Ovary (tissue), 9 donors: Measurements from ENCODE around the gene ROGDI. TPM values are rescaled to one million over a fixed set of nuclear protein-coding genes. Genes with fewer than 3 reads are reported as not detected.

Source experiments
- DNase-seq, 5 donors: peaks; one replicate each; pipeline ENCODE4 v3.0.0-alpha.2; 2019 to 2020
- H3K27ac ChIP-seq, 2 donors: fragments of 200-600 bp; one replicate each; pipeline versions ENCODE4 v1.5.1 to v1.8.0; 2019 to 2022
- H3K27me3 ChIP-seq: fragments of 200-600 bp; one replicate; pipeline ENCODE4 v1.8.0; 2022
- H3K36me3 ChIP-seq: fragments of 200-600 bp; sonication (generic); one replicate; pipeline ENCODE4 v1.5.1; 2019
- H3K4me1 ChIP-seq: one replicate; pipeline ENCODE4 v1.8.1; 2013; ENCODE audit warnings: mild to moderate bottlenecking, moderate library complexity; ENCODE audit not compliant: insufficient read depth
- H3K4me3 ChIP-seq: fragments of 200-600 bp; sonication (generic); one replicate; pipeline ENCODE4 v1.5.1; 2017
- H3K9me3 ChIP-seq, 2 donors: fragments of 200-600 bp in 1 of 2; sonication (generic) in 1 of 2; one replicate each; pipeline versions ENCODE4 v1.5.1 to v1.8.1; 2013 to 2019; ENCODE audit warnings: mild to moderate bottlenecking in 1 of 2, moderate library complexity in 1 of 2
- CTCF ChIP-seq, 3 donors: fragments of 450-650 bp in 2 of 3; fragments of 200-600 bp in 1 of 3; IDR thresholded peaks; one replicate each; pipeline versions ENCODE4 v1.5.1 to v1.8.0; 2016 to 2022; ENCODE audit warnings: antibody characterized with exemption in 3 of 3, mild to moderate bottlenecking in 1 of 3
- EP300 ChIP-seq: sonication (generic); formaldehyde crosslinking; IDR thresholded peaks from one replicate; pipeline ENCODE4 v1.6.1; 2017; ENCODE audit warnings: antibody characterized with exemption
- POLR2A ChIP-seq: fragments of 450-650 bp; IDR thresholded peaks from one replicate; pipeline ENCODE4 v1.6.1; 2017; ENCODE audit warnings: antibody characterized with exemption, mild to moderate bottlenecking, moderate library complexity
- WGBS, 3 donors: extraction: QIAGEN DNeasy Blood & Tissue Kit in 1 of 3; methylation state at CpG; one replicate each; pipeline versions ENCODE4 v1.1.5 to v1.1.7; 2013 to 2017; 5-methylcytosine and 5-hydroxymethylcytosine counted together
- intact Hi-C, 4 donors: fragments of 100-400 bp; cut with DNase I; formaldehyde crosslinking; loops; one replicate each; pipeline versions ENCODE4 v1.11.0 to v1.15.1; 2022 to 2023
- polyA plus RNA-seq, 2 donors: library from polyadenylated mRNA; stranded (reverse); fragments of 200-250 nt in 1 of 2; fragments of 350-450 nt in 1 of 2; fragmentation: Illumina TruSeq in 1 of 2; extraction: RNeasy Lipid Tissue Mini Kit (QIAGEN cat#74804) in 1 of 2; gene quantifications; one replicate each; pipeline ENCODE4 v1.2.3, GENCODE V29; 2013 to 2014
- total RNA-seq, 7 donors: library from RNA; depleted of rRNA in 2 of 7; stranded (reverse); fragments of >200 nt in 2 of 7; fragmentation: NEBNext Ultra II Directional in 3 of 7; extraction: Animal tissue kit (Norgen Biotek cat#: 25700) in 3 of 7; gene quantifications; one replicate each; pipeline versions ENCODE4 v1.1.0 to v1.2.4, GENCODE V29; 2016 to 2023
- donor health status: DM: no; HTN: no; CAD: no; lungs with moderate emphysema.
- donor health status: DM: no; HTN: no; CAD: no.
- donor health status: Bipolar disorder and iron deficiency.
- donor health status: DM: yes; HTN: yes; CAD: no.
- donor health status: DM: no; HTN: no; CAD: no.
- donor health status: DM: yes; HTN: yes; CAD: no.

Gene ROGDI
- total and polyA plus RNA-seq, 9 donors, result 6.0 to 31.9 (median 22.3) TPM

- no peak overlapping the region for H3K27ac ChIP-seq
- no peaks in the 10 kb centered on the region for H3K9me3 ChIP-seq
- no peaks in the 10 kb centered on the region for H3K27me3 ChIP-seq
- intact Hi-C loops, result no loop called here
- TF ChIP-seq EP300 (no peak), POLR2A (no peak), CTCF (IDR thresholded peaks at IDR 0.05) (no peak)
- WGBS, 3 donors, result 83 to 89% (median 88%) methylated on average over 5 of the region's 5 CpGs
- no peaks in the 10 kb centered on the region for H3K4me1 ChIP-seq
- H3K36me3 ChIP-seq, result no peaks in the 10 kb centered on the region
- no peak overlapping the region for H3K4me3 ChIP-seq
- DNase-seq, result no peak
Observed at GRCh38 chr16:4778050-4778392, 24.4 kb downstream of the ROGDI start.

- Histone ChIP-seq H3K36me3 (no peaks in the 10 kb centered on the region), H3K27me3 (no peaks in the 10 kb centered on the region), H3K27ac (no peak overlapping the region), H3K9me3 (no peaks in the 10 kb centered on the region), H3K4me3 (no peak overlapping the region), H3K4me1 (no peaks in the 10 kb centered on the region)
- whole genome bisulfite sequencing, 3 donors, result 78 to 82% (median 78%) methylated on average over 16 to 17 of the region's 17 CpGs
- intact Hi-C loops, result no loop called here
- no peak for DNase-seq
- TF ChIP-seq POLR2A, result no peak
Observed at GRCh38 chr16:4777339-4778049, 24.9 kb downstream of the ROGDI start.

GRCh38 chr16:4776141-4776705 is 26.2 kb downstream of the ROGDI start:
- intact Hi-C loops, result no loop called here
- Histone ChIP-seq H3K4me3 (no peak overlapping the region), H3K27ac (no peak overlapping the region), H3K36me3 (no peaks in the 10 kb centered on the region), H3K9me3 (no peaks in the 10 kb centered on the region), H3K4me1 (no peaks in the 10 kb centered on the region), H3K27me3 (no peaks in the 10 kb centered on the region)
- TF ChIP-seq EP300 (no peak), POLR2A (no peak), CTCF (IDR thresholded peaks at IDR 0.05) (no peak)
- no peak for DNase-seq
- WGBS, 3 donors, result 84 to 89% (median 87%) methylated on average over 2 of the region's 2 CpGs

GRCh38 chr16:4775005-4775404 is 27.4 kb downstream of the ROGDI start:
- WGBS, 3 donors, result 79 to 87% (median 84%) methylated on average over 6 to 13 of the region's 13 CpGs
- Histone ChIP-seq H3K4me3 (no peak overlapping the region), H3K27ac (no peak overlapping the region), H3K36me3 (no peaks in the 10 kb centered on the region), H3K4me1 (no peaks in the 10 kb centered on the region), H3K27me3 (no peaks in the 10 kb centered on the region), H3K9me3 (no peaks in the 10 kb centered on the region)
- intact Hi-C loops, result no loop called here
- DNase-seq, result no peak
- TF ChIP-seq EP300, result no peak
- TF ChIP-seq POLR2A, result no peak
- TF ChIP-seq CTCF (IDR thresholded peaks at IDR 0.05), result no peak

- WGBS, 3 donors, result 74 to 81% (median 79%) methylated on average over 5 of the region's 5 CpGs
- intact Hi-C loops, result no loop called here
Observed at GRCh38 chr16:4772351-4772750, 30.1 kb downstream of the ROGDI start.

More at GRCh38 chr16:4772351-4772750, 30.1 kb downstream of the ROGDI start:
- Histone ChIP-seq H3K4me3 (no peak overlapping the region), H3K27me3 (no peaks in the 10 kb centered on the region), H3K9me3 (no peaks in the 10 kb centered on the region), H3K27ac (no peak overlapping the region), H3K36me3 (no peaks in the 10 kb centered on the region), H3K4me1 (no peaks in the 10 kb centered on the region)
- DNase-seq, result no peak
- TF ChIP-seq EP300, result no peak
